Heart left ventricle (tissue), 13 donors: Measurements from ENCODE around the gene UQCC2.

Source experiments
- CTCF ChIP-seq, 12 donors: fragments of 200-600 bp; sonication (generic) in 4 of 12; IDR thresholded peaks; one replicate each; pipeline versions ENCODE4 v1.5.0 to v1.8.0; 2018 to 2022; ENCODE audit warnings: antibody characterized with exemption in 12 of 12, mild to moderate bottlenecking in 5 of 12
- POLR2A ChIP-seq, 2 donors: fragments of 450-650 bp; IDR thresholded peaks; one replicate each; pipeline ENCODE4 v1.6.1; 2017; ENCODE audit warnings: antibody characterized with exemption in 2 of 2, mild to moderate bottlenecking in 2 of 2, moderate library complexity in 2 of 2
- donor health status: ischemic (EF 13 %, LVEDD 7.1; RV severe dilation, severe dysfunction).
- donor health status: DM: no; HTN: yes; CAD: no.
- donor health status: DM: no; HTN: no; CAD: no.
- donor health status: ischemic (EF 25% LVEDD 6.9; RV normal size, moderate dysfunction).
- donor health status: ischemic (EF 25% LVEDD 5.7; RV mildly dilated, moderate dysfunction).
- donor health status: ischemic (EF 35%, LVEDD 5.7; RV mildly dilated, moderate dysfunction).
- donor health status: nonischemic (EF 11% LVEDD 7.7; RV severe dilation, severe dysfunction).
- donor health status: DM: yes; HTN: yes; CAD: no.
- donor health status: PGD.
- donor health status: ischemic (EF 29% LVEDD 5.4; RV normal size, mild dysfunction).
- donor health status: nonischemic (EF 23%, LVEDD 6.1; RV moderate dilation, normal function).

GRCh38 chr6:33759887-33760629 lies 48.6 kb upstream of the UQCC2 start:
- TF ChIP-seq CTCF (IDR thresholded peaks at IDR 0.05), result no peak
- no peak for TF ChIP-seq POLR2A (IDR thresholded peaks at IDR 0.05)
